Measurements from ENCODE around the gene KCNE5.
"Not testable (repeated sequence)": the region's sequence is repeated elsewhere in the genome, so short reads cannot be mapped to it uniquely, and the experiment has no call there.

KCNE5 gene, protein sequence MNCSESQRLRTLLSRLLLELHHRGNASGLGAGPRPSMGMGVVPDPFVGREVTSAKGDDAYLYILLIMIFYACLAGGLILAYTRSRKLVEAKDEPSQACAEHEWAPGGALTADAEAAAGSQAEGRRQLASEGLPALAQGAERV

DNA sequence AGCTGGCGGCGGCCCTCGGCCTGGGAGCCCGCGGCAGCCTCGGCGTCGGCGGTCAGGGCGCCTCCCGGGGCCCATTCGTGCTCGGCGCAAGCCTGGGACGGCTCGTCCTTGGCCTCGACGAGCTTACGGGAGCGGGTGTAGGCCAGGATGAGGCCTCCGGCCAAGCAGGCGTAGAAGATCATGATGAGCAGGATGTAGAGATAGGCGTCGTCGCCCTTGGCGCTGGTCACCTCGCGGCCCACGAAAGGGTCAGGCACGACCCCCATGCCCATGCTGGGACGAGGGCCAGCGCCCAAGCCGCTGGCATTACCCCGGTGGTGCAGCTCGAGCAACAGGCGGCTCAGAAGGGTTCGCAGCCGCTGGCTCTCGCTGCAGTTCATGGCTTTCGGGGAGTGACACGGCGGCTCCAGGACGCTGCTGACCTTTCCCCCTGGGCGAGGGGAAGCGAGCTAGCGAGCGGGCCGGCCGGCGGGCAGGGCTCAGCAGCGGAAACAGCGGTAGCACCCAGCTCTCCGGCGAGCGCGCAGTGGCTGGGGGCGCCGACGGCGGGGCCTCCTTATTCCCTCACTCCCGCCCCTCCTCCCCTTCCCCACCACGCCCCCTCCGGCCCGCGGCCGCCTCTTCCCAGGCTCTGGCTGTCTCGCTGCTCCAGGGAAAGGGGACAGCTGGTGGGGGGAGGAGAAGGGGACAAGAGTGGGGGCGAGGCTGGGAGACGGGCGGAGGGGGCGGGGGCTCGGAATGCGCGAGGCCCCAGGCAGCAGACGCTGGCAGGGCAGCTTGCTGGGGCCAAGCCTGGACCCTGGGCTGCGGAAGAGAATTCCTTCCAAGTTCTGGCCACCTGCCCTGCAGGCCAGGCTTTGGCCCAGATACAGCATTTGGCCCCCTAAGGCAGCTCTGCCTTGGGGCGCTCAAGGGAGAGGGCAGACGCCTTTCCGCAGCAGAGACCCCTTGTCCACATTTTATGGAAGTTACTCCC lies at the start of gene KCNE5:
Gene KCNE5 (minus strand): TSS at position 532 of the 976 bp plus-strand sequence. CDS start 152 bp downstream, at position 380.
- in situ Hi-C loops (cut with HindIII; ENCODE audit: low sequenced_read_pairs): no loop called here

DNA sequence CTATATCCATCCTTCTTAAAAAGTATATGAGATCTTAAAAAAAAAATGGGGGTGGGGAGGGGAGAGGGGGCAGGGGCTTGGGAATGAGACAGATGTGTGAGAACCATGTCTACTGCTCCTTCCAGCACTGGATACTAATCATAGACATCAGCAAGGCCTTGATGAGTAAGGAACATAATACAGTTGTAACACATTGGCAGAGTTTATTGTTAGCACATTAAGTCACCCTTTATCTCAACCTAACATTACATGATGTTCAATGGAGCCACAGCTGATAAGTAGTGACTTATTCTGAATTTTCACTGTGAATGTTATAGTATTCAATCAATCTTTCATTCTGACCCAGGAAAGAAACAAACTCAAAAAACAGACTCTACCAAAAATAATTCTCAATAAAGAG lies 47.3 kb upstream of the KCNE5 start:
- in situ Hi-C loops (cut with HindIII; ENCODE audit: low sequenced_read_pairs): no loop called here

DNA sequence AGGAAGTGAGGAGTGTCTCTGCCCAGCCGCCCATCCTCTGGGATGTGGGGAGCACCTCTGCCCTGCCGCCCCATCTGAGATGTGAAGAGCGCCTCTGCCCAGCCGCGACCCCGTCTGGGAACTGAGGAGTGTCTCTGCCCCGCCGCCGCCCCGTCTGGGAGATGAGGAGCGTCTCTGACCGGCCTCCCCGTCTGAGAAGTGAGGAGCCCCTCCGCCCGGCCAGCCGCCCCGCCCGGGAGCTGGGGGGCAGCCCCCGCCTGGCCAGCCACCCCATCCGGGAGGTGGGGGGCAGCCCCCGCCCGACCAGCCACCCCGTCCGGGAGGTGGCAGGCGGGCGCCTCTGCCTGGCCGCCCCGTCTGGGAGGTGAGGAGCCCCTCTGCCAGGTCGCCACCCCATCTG lies 46.2 kb upstream of the KCNE5 start:
- in situ Hi-C loops (cut with HindIII; ENCODE audit: low sequenced_read_pairs): not testable (repeated sequence)

DNA sequence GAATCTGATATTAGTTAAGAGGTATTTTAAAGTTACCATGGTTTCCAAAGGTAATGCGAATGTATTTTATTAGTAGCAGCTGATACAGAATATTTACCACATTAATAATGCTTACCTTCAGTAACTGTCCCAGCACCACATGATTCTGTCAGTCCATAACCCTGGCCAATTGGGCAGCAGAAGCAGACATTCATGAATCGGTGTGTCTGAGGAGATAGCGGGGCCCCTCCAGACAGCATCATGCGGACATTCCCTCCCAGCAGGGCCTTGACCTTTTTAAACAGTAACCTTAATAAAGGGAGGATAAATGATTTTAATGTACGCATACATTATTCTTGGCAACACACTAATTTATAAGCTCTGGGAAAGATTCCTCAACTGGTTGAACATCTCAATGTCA lies 43.0 kb upstream of the KCNE5 start:
- in situ Hi-C loops (cut with HindIII; ENCODE audit: low sequenced_read_pairs): no loop called here

DNA sequence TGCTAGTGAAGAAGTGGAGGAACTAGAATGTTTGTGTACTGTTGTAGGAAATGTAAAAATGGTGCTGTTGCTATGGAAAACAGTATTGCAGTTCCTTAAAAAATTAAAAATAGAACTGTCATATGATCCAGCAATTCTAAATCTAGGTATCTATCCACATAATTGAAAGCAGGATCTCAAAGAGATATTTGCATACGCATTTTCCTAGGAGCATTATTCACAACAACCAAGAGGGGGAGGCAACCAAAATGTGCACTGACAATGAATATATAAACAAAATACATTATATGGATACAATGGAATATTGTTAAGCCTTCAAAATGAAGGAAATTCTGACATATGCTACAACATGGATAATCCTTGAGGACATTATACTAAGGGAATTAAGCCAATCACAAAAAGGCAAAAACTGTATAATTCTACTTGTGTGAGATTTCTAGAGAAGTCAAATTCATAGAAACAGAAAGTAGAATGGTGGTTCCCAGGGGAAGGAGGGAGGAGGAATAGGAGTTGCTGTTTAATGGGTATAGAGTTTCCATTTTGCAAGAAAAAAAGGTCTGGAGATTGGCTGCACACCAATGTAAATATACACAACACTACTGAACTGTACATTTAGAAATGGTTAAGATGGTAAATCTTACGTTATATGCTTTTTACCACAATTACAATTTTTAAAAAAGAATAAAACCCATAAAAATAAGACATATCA lies 35.6 kb upstream of the KCNE5 start:
- in situ Hi-C loops (cut with HindIII; ENCODE audit: low sequenced_read_pairs): no loop called here

DNA sequence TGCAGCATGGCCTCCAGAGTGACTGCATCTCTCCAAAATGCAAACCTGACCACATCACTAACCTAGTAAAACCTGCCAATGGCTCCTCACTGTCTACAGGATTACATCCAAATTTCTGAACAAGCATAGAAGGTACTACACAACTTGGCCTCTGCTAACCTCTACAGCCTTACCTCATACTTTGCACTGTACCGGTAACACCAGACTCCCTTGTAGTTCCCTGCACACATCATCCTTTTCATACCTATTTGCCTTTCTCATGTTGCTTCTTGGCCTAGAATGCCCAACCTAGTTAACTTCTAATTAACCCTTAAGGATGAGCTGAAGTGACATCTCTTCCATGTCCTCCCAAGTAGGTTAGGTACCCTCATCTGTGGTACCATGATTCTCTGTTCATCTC lies 33.4 kb upstream of the KCNE5 start:
- in situ Hi-C loops (cut with HindIII; ENCODE audit: low sequenced_read_pairs): no loop called here

DNA sequence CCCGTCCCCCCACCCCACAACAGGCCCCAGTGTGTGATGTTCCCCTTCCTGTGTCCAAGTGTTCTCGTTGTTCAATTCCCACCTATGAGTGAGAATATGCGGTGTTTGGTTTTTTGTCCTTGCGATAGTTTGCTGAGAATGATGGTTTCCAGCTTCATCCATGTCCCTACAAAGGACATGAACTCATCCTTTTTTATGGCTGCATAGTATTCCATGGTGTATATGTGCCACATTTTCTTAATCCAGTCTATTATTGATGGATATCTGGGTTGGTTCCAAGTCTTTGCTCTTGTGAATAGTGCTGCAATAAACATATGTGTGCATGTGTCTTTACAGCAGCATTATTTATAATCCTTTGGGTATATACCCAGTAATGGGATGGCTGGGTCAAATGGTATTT lies 32.4 kb upstream of the KCNE5 start:
- in situ Hi-C loops (cut with HindIII; ENCODE audit: low sequenced_read_pairs): not testable (repeated sequence)

DNA sequence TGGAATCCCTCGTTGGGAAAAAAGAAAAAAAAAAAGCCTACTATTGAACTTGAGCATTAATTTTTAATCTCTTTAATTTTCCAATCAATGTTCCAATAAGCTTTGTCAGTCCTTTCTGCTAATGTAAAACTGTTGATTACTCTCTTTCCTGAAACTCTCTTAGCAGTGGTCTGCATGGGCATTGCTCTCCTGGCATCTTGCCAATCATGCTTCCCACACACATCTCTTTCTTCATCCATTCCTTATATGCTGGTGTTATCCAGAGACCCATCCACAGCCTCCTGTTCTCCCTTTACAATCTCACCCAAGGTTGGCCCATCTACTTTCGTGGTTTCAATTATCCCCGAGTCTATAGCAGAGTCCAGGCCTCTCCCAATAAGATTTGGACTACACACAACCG lies 31.8 kb upstream of the KCNE5 start:
- in situ Hi-C loops (cut with HindIII; ENCODE audit: low sequenced_read_pairs): no loop called here

DNA sequence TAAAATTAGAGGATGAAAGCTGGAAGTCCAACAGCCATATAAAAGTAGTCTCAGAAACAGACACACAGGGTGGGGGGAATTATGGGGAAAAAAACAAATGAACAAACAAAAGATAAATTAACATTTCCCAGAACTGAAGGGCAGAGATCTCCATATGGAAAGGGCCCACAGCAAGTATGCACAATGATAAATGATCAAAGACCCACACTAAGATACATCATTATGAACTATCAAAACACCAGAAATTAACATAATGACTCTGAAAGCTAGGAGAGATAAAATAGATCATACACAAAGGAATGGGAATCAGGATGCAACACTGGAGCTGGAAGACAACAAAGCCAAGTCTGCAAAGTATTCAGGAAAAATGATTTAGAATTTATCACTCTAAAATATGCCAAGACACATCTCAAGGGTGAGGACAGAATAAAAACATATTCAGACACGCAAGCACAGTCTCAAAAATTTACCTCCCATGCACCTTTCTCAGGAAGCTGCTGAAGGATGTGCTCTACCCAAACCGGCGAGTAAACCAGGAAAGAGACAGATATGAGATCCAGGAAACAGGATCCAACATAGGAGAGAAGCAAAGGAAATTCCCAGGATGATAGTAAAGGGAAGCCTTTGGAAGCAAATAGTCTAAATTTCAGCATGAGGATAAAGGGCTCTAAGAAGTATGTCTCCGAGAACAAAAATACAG lies 30.7 kb upstream of the KCNE5 start:
- in situ Hi-C loops (cut with HindIII; ENCODE audit: low sequenced_read_pairs): no loop called here

DNA sequence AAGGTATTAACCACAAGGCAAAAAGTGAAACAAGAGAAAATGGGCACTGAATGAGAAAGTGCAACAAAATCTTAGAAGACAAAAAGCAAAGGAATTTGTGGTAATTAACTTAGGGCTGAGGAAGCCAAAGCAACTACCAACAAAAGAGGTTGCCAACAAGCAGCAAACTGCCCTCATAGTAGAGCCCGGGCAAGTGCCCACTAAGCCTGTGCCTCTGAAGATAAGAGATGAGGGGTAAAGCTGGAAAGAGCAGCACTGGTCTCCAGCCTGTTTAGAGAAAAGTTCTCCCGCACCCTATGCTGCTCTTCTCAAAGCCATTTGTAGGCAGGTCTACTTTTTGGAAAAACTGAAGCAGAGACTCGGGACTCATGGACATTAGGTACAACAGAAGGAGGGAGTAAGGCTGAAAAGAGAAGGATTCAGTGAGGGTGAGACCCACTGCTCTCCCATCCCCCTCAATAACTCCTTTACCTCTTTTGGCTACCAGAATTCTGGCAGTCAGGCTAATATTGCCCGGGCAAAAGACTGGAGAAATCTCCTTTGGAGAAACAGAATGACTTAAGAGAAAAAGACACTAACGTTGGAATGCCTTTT lies 29.6 kb upstream of the KCNE5 start:
- in situ Hi-C loops (cut with HindIII; ENCODE audit: low sequenced_read_pairs): no loop called here

DNA sequence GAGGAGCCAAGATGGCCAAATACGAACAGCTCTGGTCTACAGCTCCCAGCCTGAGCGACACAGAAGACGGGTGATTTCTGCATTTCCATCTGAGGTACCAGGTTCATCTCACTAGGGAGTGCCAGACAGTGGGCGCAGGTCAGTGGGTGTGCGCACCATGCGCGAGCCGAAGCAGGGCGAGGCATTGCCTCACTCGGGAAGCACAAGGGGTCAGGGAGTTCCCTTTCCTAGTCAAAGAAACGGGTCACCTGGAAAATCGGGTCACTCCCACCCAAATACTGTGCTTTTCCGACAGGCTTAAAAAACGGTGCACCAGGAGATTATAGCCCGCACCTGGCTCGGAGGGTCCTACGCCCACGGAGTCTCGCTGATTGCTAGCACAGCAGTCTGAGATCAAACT lies 19.7 kb upstream of the KCNE5 start:
- in situ Hi-C loops (cut with HindIII; ENCODE audit: low sequenced_read_pairs): not testable (repeated sequence)

DNA sequence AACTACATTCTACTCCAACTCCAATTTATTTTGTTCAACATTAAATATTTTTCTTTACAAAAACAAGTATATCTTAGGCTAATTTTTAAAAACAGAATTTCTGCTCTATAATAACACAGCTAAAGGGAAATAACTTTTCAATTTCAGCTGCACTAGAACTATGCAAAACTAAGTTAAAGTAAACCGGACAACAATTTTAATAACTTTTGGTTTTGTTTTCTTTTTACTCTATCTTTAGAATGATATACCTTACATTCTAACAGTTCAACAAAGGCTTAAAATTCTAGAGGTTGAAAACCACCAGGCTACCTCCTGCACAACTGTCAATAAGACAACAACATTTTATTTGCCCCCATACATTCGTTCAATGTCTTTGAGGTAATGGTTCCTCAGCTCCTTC lies 18.7 kb upstream of the KCNE5 start:
- in situ Hi-C loops (cut with HindIII; ENCODE audit: low sequenced_read_pairs): no loop called here

DNA sequence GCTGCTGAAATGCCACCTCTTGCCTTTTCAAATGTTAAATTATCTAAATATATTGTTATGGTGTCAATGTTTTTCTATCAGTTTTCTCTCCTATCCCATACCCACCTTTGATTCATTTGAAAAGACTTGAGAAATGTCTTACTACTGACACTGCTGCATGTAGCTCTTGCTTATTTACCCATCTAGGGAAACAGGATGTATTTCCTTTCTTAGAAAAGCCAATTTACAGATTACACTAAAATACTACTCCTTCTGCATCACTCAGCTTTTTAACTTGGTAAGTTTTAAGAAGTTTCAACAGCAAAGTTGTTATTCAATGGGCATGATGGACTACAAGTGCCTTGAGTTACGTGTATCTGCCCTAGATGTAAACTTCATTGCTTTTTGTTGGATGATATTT lies 13.2 kb upstream of the KCNE5 start:
- in situ Hi-C loops (cut with HindIII; ENCODE audit: low sequenced_read_pairs): no loop called here

DNA sequence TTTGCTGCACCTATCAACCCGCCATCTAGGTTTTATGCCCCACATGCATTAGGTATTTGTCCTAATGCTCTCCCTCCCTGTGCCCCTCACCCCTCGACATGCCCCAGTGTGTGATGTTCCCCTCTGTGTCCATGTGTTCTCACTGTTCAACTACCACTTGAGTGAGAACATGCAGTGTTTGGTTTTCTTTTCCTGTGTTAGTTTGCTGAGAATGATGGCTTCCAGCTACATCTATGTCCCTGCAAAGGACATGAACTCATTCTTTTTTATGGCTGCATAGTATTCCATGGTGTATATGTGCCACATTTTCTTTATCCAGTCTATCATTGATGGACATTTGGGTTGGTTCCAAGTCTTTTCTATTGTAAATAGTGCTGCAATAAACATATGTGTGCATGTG lies 12.5 kb upstream of the KCNE5 start:
- in situ Hi-C loops (cut with HindIII; ENCODE audit: low sequenced_read_pairs): not testable (repeated sequence)

DNA sequence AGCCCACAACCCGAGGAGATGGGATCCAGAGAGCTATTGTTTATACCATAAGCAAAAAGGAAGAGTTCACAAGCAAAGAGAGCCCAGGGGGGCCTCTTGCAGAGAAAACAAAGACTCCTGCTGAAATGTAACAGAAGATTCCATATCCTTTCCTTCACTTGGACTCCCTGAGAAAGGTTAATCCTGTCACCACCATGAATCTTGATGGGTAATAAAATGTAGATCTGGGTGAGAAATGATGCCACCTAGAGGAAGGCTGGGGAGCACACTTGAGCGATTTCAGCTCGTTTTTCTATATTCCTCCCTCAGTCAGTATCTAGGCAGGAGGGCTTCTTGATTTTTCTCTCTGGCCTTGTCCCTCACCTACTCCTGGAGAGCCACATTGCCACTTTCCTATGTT lies 10.2 kb upstream of the KCNE5 start:
- in situ Hi-C loops (cut with HindIII; ENCODE audit: low sequenced_read_pairs): no loop called here

DNA sequence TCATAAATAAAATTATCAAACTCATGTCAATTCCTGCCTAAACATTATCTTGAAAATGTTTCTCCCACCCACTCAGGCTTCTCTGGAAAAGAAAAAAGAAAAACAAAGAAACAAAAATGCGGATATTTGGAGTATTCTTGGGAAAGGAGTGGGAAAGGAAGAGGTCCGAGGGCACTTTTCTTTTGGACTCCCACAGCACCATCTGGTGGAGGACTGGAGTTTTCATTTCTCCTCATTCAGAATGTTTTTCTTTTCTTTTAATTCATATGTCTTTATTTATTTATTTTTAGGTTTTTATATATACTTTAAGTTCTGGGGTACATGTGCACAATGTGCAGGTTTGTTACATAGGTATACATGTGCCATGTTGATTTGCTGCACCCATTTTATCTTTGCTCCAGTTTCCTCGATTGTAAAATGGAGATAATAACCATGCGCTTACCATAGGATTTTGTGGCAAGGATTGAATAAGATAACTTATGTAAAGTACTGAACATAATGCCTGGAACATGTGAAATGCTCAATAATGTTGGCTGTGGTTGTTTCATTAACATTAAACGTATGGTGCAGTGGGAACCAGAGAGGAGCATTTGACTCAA lies 8.0 kb upstream of the KCNE5 start:
- in situ Hi-C loops (cut with HindIII; ENCODE audit: low sequenced_read_pairs): no loop called here

DNA sequence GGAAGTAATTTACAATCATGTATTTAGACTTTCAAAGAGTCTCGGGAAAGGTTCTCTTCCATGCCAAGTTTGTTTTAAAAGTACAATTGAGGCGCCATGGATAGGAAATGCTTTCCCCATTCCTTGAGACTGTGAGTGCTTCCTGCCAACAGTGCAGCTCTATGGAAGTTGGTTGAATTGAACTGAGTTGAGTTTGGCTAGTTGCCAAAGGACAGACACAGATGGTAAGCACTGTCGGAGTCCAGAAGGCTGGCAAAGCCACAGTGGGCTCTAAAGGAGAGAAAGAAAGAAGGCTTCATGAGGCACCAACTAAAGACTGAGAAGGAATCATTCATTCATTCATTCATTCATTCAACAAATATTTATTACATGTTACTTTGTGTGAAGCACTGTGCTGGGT lies 4.3 kb upstream of the KCNE5 start:
- in situ Hi-C loops (cut with HindIII; ENCODE audit: low sequenced_read_pairs): no loop called here

DNA sequence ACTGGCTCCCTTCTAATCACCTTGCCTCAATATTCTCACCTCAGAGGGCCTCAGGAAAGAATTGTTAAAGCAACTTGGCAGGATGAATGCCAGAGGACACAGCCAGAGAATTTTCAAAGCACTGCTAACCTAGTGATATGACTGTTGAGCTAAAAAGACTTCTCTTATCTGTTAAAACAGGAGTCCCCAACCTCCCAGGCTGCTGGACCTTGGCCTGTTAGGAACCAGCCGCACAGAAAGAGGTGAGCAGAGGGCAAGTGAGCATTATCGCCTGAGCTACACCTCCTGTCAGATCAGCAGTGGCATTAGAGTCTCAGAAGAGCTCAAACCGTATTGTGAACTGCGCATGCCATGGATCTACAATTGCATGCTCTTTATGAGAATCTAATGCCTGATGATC lies 1.7 kb upstream of the KCNE5 start:
- in situ Hi-C loops (cut with HindIII; ENCODE audit: low sequenced_read_pairs): no loop called here

DNA sequence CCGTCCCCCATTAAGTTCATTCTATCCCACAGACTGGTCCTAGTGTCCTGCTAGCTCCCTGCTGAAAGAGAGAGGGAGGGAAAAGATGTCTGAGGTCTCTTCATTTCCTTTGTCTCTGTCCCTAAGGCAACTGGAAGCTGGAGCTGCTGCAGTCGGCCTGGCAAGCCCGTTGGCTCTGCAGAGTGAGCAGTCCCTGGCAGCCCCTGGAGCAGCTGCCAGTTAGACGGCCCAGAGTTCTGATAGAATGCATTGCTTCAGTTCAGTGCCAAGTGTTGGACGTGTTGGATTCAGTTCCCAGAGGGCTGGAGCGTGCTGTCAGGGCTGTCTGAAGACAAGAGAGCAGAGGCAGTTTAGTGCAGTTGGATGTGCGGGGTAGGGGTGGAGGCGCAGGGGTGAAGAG lies 975 bp downstream of the KCNE5 start:
- in situ Hi-C loops (cut with HindIII; ENCODE audit: low sequenced_read_pairs): no loop called here

DNA sequence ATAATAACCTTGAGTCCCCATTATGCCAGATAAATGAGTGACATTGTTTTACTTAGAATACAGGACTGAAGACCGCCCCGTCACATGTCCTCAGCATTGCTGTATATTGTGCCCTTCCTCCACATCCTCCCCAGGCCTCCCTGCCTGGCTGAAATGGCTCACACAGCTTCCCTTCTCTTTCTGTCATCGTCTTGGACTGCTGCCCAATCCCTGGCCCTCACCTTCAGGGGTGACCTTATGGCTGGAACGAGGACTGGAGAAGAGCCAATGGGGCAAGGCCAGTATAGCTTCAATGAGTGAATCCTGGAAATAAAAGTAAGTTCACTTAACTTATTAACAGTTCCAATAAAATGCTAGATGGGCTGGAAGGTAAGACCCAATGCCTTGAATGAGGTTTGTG lies 2.7 kb downstream of the KCNE5 start:
- in situ Hi-C loops (cut with HindIII; ENCODE audit: low sequenced_read_pairs): no loop called here
